Stomach smooth muscle (tissue), 2 donors: ENCODE data around the gene MAN2B2.

Experiments
- H3K27ac ChIP-seq: one replicate; pipeline ENCODE4 v1.7.0; 2013; ENCODE audit warnings: mild to moderate bottlenecking, low read length, inconsistent platforms
- H3K27me3 ChIP-seq, 2 donors: one replicate each; pipeline ENCODE4 v1.7.0; 2013; ENCODE audit warnings: low read length in 2 of 2; ENCODE audit not compliant: insufficient read depth in 2 of 2, control insufficient read depth in 1 of 2
- H3K36me3 ChIP-seq, 2 donors: one replicate each; pipeline ENCODE4 v1.7.0; 2013; ENCODE audit warnings: low read length in 2 of 2; ENCODE audit not compliant: control insufficient read depth in 2 of 2, insufficient read depth in 2 of 2
- H3K4me1 ChIP-seq: one replicate; pipeline ENCODE4 v1.7.0; 2013; ENCODE audit warnings: low read length; ENCODE audit not compliant: control insufficient read depth, insufficient read depth
- H3K4me3 ChIP-seq, 2 donors: one replicate each; pipeline ENCODE4 v1.7.0; 2013; ENCODE audit warnings: low read length in 2 of 2
- H3K9ac ChIP-seq, 2 donors: one replicate each; pipeline ENCODE4 v1.7.0; 2013; ENCODE audit warnings: low read length in 2 of 2, mild to moderate bottlenecking in 1 of 2
- H3K9me3 ChIP-seq, 2 donors: one replicate each; pipeline ENCODE4 v1.7.0; 2013; ENCODE audit warnings: low read length in 2 of 2; ENCODE audit not compliant: control insufficient read depth in 2 of 2
- donor health status: healthy.
- donor health status: Pancreatic carcinoma.

The MAN2B2 gene

GRCh38 chr4:6594341-6594740, 19.4 kb downstream of the MAN2B2 start:
- no peak overlapping the region for H3K27ac ChIP-seq
- no peaks in the 10 kb centered on the region for H3K9me3 ChIP-seq
- H3K4me3 ChIP-seq, result no peak overlapping the region
- no peaks in the 10 kb centered on the region for H3K27me3 ChIP-seq
- no peak overlapping the region for H3K9ac ChIP-seq
- peaks cover 13 to 15% of the 10 kb centered on the region in 2 donors for H3K36me3 ChIP-seq
- H3K4me1 ChIP-seq, result no peaks in the 10 kb centered on the region

GRCh38 chr4:6594826-6595355, 19.9 kb downstream of the MAN2B2 start:
- Histone ChIP-seq H3K4me3 (no peak overlapping the region), H3K9me3 (no peaks in the 10 kb centered on the region), H3K27ac (no peak overlapping the region), H3K4me1 (no peaks in the 10 kb centered on the region), H3K9ac (no peak overlapping the region), H3K27me3 (no peaks in the 10 kb centered on the region), H3K36me3 (peaks cover 9 to 16% of the 10 kb centered on the region in 2 donors)

GRCh38 chr4:6595897-6596537, 21.0 kb downstream of the MAN2B2 start:
- no peak overlapping the region for H3K27ac ChIP-seq
- H3K4me1 ChIP-seq, result no peaks in the 10 kb centered on the region
- no peaks in the 10 kb centered on the region for H3K9me3 ChIP-seq
- no peak overlapping the region for H3K9ac ChIP-seq
- no peak overlapping the region for H3K4me3 ChIP-seq
- H3K27me3 ChIP-seq, result no peaks in the 10 kb centered on the region
- H3K36me3 ChIP-seq, result peaks cover 13 to 27% of the 10 kb centered on the region in 2 donors

- no peaks in the 10 kb centered on the region for H3K9me3 ChIP-seq
- no peak overlapping the region for H3K27ac ChIP-seq
- H3K27me3 ChIP-seq, result no peaks in the 10 kb centered on the region
- H3K36me3 ChIP-seq, result peaks cover 18 to 34% of the 10 kb centered on the region in 2 donors
- H3K4me3 ChIP-seq, result no peak overlapping the region
- H3K9ac ChIP-seq, result no peak overlapping the region
- no peaks in the 10 kb centered on the region for H3K4me1 ChIP-seq
Measured at GRCh38 chr4:6596948-6597347, 22.0 kb downstream of the MAN2B2 start.

- H3K36me3 ChIP-seq, result peaks cover 19 to 36% of the 10 kb centered on the region in 2 donors
- no peak overlapping the region for H3K4me3 ChIP-seq
- no peaks in the 10 kb centered on the region for H3K4me1 ChIP-seq
- no peak overlapping the region for H3K27ac ChIP-seq
- H3K9me3 ChIP-seq, result peaks cover 0 to 3% of the 10 kb centered on the region in 2 donors
- no peaks in the 10 kb centered on the region for H3K27me3 ChIP-seq
- H3K9ac ChIP-seq, result no peak overlapping the region
Measured at GRCh38 chr4:6598127-6598526, 23.1 kb downstream of the MAN2B2 start.

- H3K27me3 ChIP-seq, result no peaks in the 10 kb centered on the region
- peaks cover 0 to 3% of the 10 kb centered on the region in 2 donors for H3K9me3 ChIP-seq
- no peaks in the 10 kb centered on the region for H3K4me1 ChIP-seq
- no peak overlapping the region for H3K27ac ChIP-seq
- H3K9ac ChIP-seq, result no peak overlapping the region
- H3K4me3 ChIP-seq, result no peak overlapping the region
- peaks cover 17 to 32% of the 10 kb centered on the region in 2 donors for H3K36me3 ChIP-seq
Measured at GRCh38 chr4:6598641-6599040, 23.7 kb downstream of the MAN2B2 start.

GRCh38 chr4:6601661-6602250, 26.8 kb downstream of the MAN2B2 start:
- Histone ChIP-seq H3K4me1 (no peaks in the 10 kb centered on the region), H3K36me3 (peaks cover 24 to 44% of the 10 kb centered on the region in 2 donors), H3K27me3 (no peaks in the 10 kb centered on the region), H3K9me3 (peaks cover 0 to 15% of the 10 kb centered on the region in 2 donors), H3K4me3 (no peak overlapping the region), H3K27ac (no peak overlapping the region), H3K9ac (no peak overlapping the region)

- H3K9me3 ChIP-seq, result peaks cover 0 to 15% of the 10 kb centered on the region in 2 donors
- H3K27ac ChIP-seq, result no peak overlapping the region
- H3K36me3 ChIP-seq, result peaks cover 24 to 47% of the 10 kb centered on the region in 2 donors
- no peaks in the 10 kb centered on the region for H3K27me3 ChIP-seq
- H3K4me1 ChIP-seq, result no peaks in the 10 kb centered on the region
- H3K4me3 ChIP-seq, result no peak overlapping the region
- no peak overlapping the region for H3K9ac ChIP-seq
Measured at GRCh38 chr4:6602289-6602688, 27.3 kb downstream of the MAN2B2 start.

- H3K27ac ChIP-seq, result no peak overlapping the region
- H3K4me1 ChIP-seq, result no peaks in the 10 kb centered on the region
- no peaks in the 10 kb centered on the region for H3K27me3 ChIP-seq
- peaks cover 24 to 47% of the 10 kb centered on the region in 2 donors for H3K36me3 ChIP-seq
- no peak overlapping the region for H3K9ac ChIP-seq
- H3K4me3 ChIP-seq, result no peak overlapping the region
- H3K9me3 ChIP-seq, result peaks cover 0 to 15% of the 10 kb centered on the region in 2 donors
Measured at GRCh38 chr4:6603128-6603527, 28.1 kb downstream of the MAN2B2 start.

GRCh38 chr4:6605114-6605513, 30.1 kb downstream of the MAN2B2 start:
- Histone ChIP-seq H3K9me3 (peaks cover 0 to 15% of the 10 kb centered on the region in 2 donors), H3K36me3 (peaks cover 26 to 56% of the 10 kb centered on the region in 2 donors), H3K4me3 (no peak overlapping the region), H3K27ac (no peak overlapping the region), H3K4me1 (no peaks in the 10 kb centered on the region), H3K9ac (no peak overlapping the region), H3K27me3 (no peaks in the 10 kb centered on the region)

- H3K27me3 ChIP-seq, result no peaks in the 10 kb centered on the region
Measured at GRCh38 chr4:6605605-6606004, 30.6 kb downstream of the MAN2B2 start.

More at GRCh38 chr4:6605605-6606004, 30.6 kb downstream of the MAN2B2 start:
- Histone ChIP-seq H3K36me3 (peaks cover 26 to 55% of the 10 kb centered on the region in 2 donors), H3K4me1 (no peaks in the 10 kb centered on the region), H3K9me3 (peaks cover 0 to 15% of the 10 kb centered on the region in 2 donors), H3K4me3 (no peak overlapping the region), H3K9ac (no peak overlapping the region), H3K27ac (no peak overlapping the region)
